Activated CD8-positive, alpha-beta memory T cell treated with anti-CD3 and anti-CD28 coated beads for 4 hours (primary cell): ENCODE data around the gene DGCR2.
"Not testable (repeated sequence)": the region's sequence is repeated elsewhere in the genome, so short reads cannot be mapped to it uniquely, and the experiment has no call there.

ENCODE experiments used
- DNase-seq, 2 donors: peaks; one replicate each; pipeline ENCODE4 v3.0.0-alpha.2; 2020; ENCODE audit warnings: low read depth in 2 of 2

The DGCR2 gene

GRCh38 chr22:19003508-19003907 is 118.7 kb downstream of the DGCR2 start:
- DNase-seq = no peak

GRCh38 chr22:19002684-19003038 is 119.6 kb downstream of the DGCR2 start:
- no peak for DNase-seq

- DNase-seq = no peak
Measured at GRCh38 chr22:19001204-19001603, 121.0 kb downstream of the DGCR2 start.

- not testable (repeated sequence) for DNase-seq
Measured at GRCh38 chr22:19000106-19000505, 122.1 kb downstream of the DGCR2 start.

GRCh38 chr22:18999416-18999815 is 122.8 kb downstream of the DGCR2 start:
- no peak for DNase-seq

- DNase-seq = no peak
Measured at GRCh38 chr22:18999008-18999407, 123.2 kb downstream of the DGCR2 start.

- no peak for DNase-seq
Measured at GRCh38 chr22:18997925-18998315, 124.3 kb downstream of the DGCR2 start.

GRCh38 chr22:18997306-18997924 is 124.8 kb downstream of the DGCR2 start:
- DNase-seq = no peak

- no peak for DNase-seq
Measured at GRCh38 chr22:18996376-18996900, 125.8 kb downstream of the DGCR2 start.

- no peak for DNase-seq
Measured at GRCh38 chr22:18995327-18995711, 126.9 kb downstream of the DGCR2 start.

GRCh38 chr22:18994701-18995326 is 127.4 kb downstream of the DGCR2 start:
- no peak for DNase-seq

- no peak for DNase-seq
Measured at GRCh38 chr22:18994056-18994455, 128.2 kb downstream of the DGCR2 start.

- no peak for DNase-seq
Measured at GRCh38 chr22:18992543-18993198, 129.5 kb downstream of the DGCR2 start.

- no peak for DNase-seq
Measured at GRCh38 chr22:18991821-18992442, 130.3 kb downstream of the DGCR2 start.

GRCh38 chr22:18991138-18991432 is 131.1 kb downstream of the DGCR2 start:
- DNase-seq = no peak

GRCh38 chr22:18990355-18991137 is 131.7 kb downstream of the DGCR2 start:
- no peak for DNase-seq

- DNase-seq = no peak
Measured at GRCh38 chr22:18988958-18989357, 133.3 kb downstream of the DGCR2 start.

GRCh38 chr22:18987765-18988164 is 134.4 kb downstream of the DGCR2 start:
- no peak for DNase-seq

GRCh38 chr22:18987114-18987513 is 135.1 kb downstream of the DGCR2 start:
- DNase-seq = not testable (repeated sequence)
